K562 (cell line): ENCODE data around the gene VWF. TPM values are rescaled to one million over a fixed set of nuclear protein-coding genes. Genes with fewer than 3 reads are reported as not detected.

Source experiments
- ATAC-seq: fragments of 200-7000 bp; cut with Tn5 transposase; 3 replicates; pipeline ENCODE4 v1.9.1; 2020; ENCODE audit warnings: moderate library complexity
- BruUV-seq: library from RNA; stranded (reverse); fragments of 400-500 nt; replicated peaks from 2 replicates; lab custom pipeline; 2021; lab: Mats Ljungman, UMichigan
- CTCF ChIA-PET: fragments of 300-600 bp; formaldehyde crosslinking; extraction: SDS; loops from one replicate; lab custom pipeline; 2021; ENCODE audit warnings: low intra/inter-chr PET ratio; lab: Yijun Ruan, JAX
- POLR2A ChIA-PET: fragments of 300-600, 350-650 bp; sonication (Branson Sonifier 250); formaldehyde crosslinking; extraction: SDS; loops from one replicate; lab custom pipeline; 2021; ENCODE audit warnings: antibody characterized with exemption, inconsistent platforms; lab: Yijun Ruan, JAX
- DNase-seq, 4 experiments: peaks; one replicate each; pipeline versions ENCODE4 v3.0.0 to v3.0.0-alpha.2; 2011 to 2018; ENCODE audit warnings: low spot score in 3 of 4, mixed read lengths in 3 of 4; ENCODE audit errors: extremely low read depth in 1 of 4
- FAIRE-seq: peaks from 2 replicates; lab custom pipeline; 2011; peaks lifted over from hg19 to GRCh38; lab: Jason Lieb, UNC
- H2AFZ ChIP-seq: 2 replicates; pipeline ENCODE4 v1.6.0; 2011; ENCODE audit warnings: low read depth, low read length, control low read depth, inconsistent platforms
- H3K27ac ChIP-seq: fragments of 200-600 bp; 3 replicates; pipeline ENCODE4 v1.8.0; 2011; ENCODE audit warnings: low read depth, mild to moderate bottlenecking, control low read depth, inconsistent platforms, low read length, moderate library complexity, mixed read lengths; ENCODE audit errors: extremely low read depth
- H3K27me3 ChIP-seq, 2 experiments: fragments of 300-600 bp in 1 of 2; 2 replicates in 1 of 2; 3 replicates in 1 of 2; pipeline versions ENCODE4 v1.6.0 to v1.8.0; 2011; ENCODE audit warnings: inconsistent platforms in 2 of 2, low read length in 2 of 2, mild to moderate bottlenecking in 1 of 2, mixed read lengths in 1 of 2, moderate library complexity in 1 of 2; ENCODE audit not compliant: control insufficient read depth in 2 of 2, insufficient read depth in 2 of 2
- H3K36me3 ChIP-seq: fragments of 300-600 bp; 3 replicates; pipeline ENCODE4 v1.8.0; 2011; ENCODE audit warnings: mild to moderate bottlenecking, low read length, inconsistent platforms; ENCODE audit not compliant: control insufficient read depth, insufficient read depth
- H3K4me1 ChIP-seq, 2 experiments: fragments of 200-600 bp in 1 of 2; replicated peaks in 1 of 2; 2 replicates in 1 of 2; 3 replicates in 1 of 2; pipeline versions ENCODE4 v1.5.1 to v1.8.0; 2011; ENCODE audit warnings: inconsistent platforms in 2 of 2, low read length in 2 of 2, mild to moderate bottlenecking in 1 of 2, mixed read lengths in 1 of 2, moderate library complexity in 1 of 2; ENCODE audit not compliant: control insufficient read depth in 2 of 2, insufficient read depth in 2 of 2
- H3K4me2 ChIP-seq: 2 replicates; pipeline ENCODE4 v1.6.1; 2011; ENCODE audit warnings: low read length, control low read depth, inconsistent platforms, mixed read lengths; ENCODE audit not compliant: insufficient read depth
- H3K4me3 ChIP-seq: fragments of 200-600 bp; sonication (generic), shearing (Covaris generic); 2 replicates; pipeline ENCODE4 v1.5.1; 2016; ENCODE audit warnings: control low read depth, inconsistent platforms
- H3K79me2 ChIP-seq: fragments of 200-600 bp; 3 replicates; pipeline ENCODE4 v1.8.0; 2011; ENCODE audit warnings: low read length, inconsistent platforms; ENCODE audit not compliant: control insufficient read depth, insufficient read depth
- H3K9ac ChIP-seq, 2 experiments: 2 replicates each; pipeline versions ENCODE4 v1.6.0 to v1.6.1; 2011; ENCODE audit warnings: low read depth in 2 of 2, low read length in 2 of 2, control low read depth in 1 of 2, inconsistent platforms in 1 of 2, mild to moderate bottlenecking in 1 of 2, mixed read lengths in 1 of 2; ENCODE audit not compliant: insufficient read depth in 1 of 2
- H3K9me1 ChIP-seq: one replicate; pipeline ENCODE4 v1.6.0; 2011; ENCODE audit warnings: inconsistent platforms, mild to moderate bottlenecking, low read length, moderate library complexity; ENCODE audit not compliant: control insufficient read depth, insufficient read depth
- H3K9me3 ChIP-seq: replicated peaks from 2 replicates; pipeline ENCODE4 v1.5.1; 2011; ENCODE audit warnings: low read depth, low read length, inconsistent platforms; ENCODE audit not compliant: control insufficient read depth, insufficient read depth
- H4K20me1 ChIP-seq: replicated peaks from 2 replicates; pipeline ENCODE4 v1.6.1; 2011; ENCODE audit warnings: low read length, inconsistent platforms, mixed read lengths; ENCODE audit not compliant: control insufficient read depth, insufficient read depth
- ARID4B ChIP-seq: sonication (generic); formaldehyde crosslinking; IDR thresholded peaks from 2 replicates; pipeline ENCODE4 v1.8.0; 2022; ENCODE audit warnings: mild to moderate bottlenecking, missing genetic modification reagents
- HEY1 ChIP-seq: fragments of 250-450 bp; sonication (Bioruptor Pico); IDR thresholded peaks from 2 replicates; pipeline ENCODE4 v1.5.0; 2020; ENCODE audit warnings: mild to moderate bottlenecking, moderate library complexity, borderline replicate concordance
- ID3 ChIP-seq, 2 experiments: fragments of 250-450 bp in 1 of 2; fragments of 450-650 bp in 1 of 2; sonication (Bioruptor Pico) in 1 of 2; IDR thresholded peaks; 2 replicates each; pipeline versions ENCODE4 v1.6.1 to v1.8.0; 2016 to 2021; ENCODE audit warnings: mild to moderate bottlenecking in 2 of 2, moderate library complexity in 2 of 2, missing compliant biosample characterization in 1 of 2, missing genetic modification characterization in 1 of 2
- ZNF165 ChIP-seq: fragments of 250-450 bp; sonication (Bioruptor Pico); IDR thresholded peaks from 2 replicates; pipeline ENCODE4 v1.4.0; 2020; ENCODE audit warnings: borderline replicate concordance
- ZNF75A ChIP-seq: fragments of 450-650 bp; formaldehyde crosslinking; IDR thresholded peaks from 2 replicates; pipeline ENCODE4 v1.4.0; 2020; ENCODE audit warnings: mild to moderate bottlenecking
- ZSCAN32 ChIP-seq: fragments of 450-650 bp; formaldehyde crosslinking; IDR thresholded peaks from 2 replicates; pipeline ENCODE4 v1.4.0; 2020; ENCODE audit warnings: mild to moderate bottlenecking, moderate library complexity
- WGBS: fragments of 100-300 bp; shearing (Covaris generic); methylation state at CpG from one replicate; pipeline ENCODE4 v1.1.6; 2016; ENCODE audit warnings: low coverage, mixed read lengths; ENCODE audit not compliant: insufficient coverage; ENCODE audit errors: missing lambda C conversion rate; 5-methylcytosine and 5-hydroxymethylcytosine counted together
- in situ Hi-C: fragments of 300-500 bp; cut with MboI; formaldehyde crosslinking; loops from 4 replicates; pipeline ENCODE4 v1.15.0; 2018; ENCODE audit warnings: inconsistent platforms, mixed read lengths
- intact Hi-C: fragments of 100-400 bp; cut with micrococcal nuclease; formaldehyde crosslinking; loops from 2 replicates; pipeline ENCODE4 v1.14.2; 2022
- polyA plus RNA-seq, 8 experiments: library from polyadenylated mRNA; depleted of rRNA in 4 of 8; stranded (reverse) in 5 of 8; unstranded in 3 of 8; fragments of >200 nt; fragmentation: Nextera tagmentation in 2 of 8; fragmentation: Illumina TruSeq in 1 of 8; extraction: Ambion mirVana in 2 of 8; extraction: Trizol in 1 of 8; gene quantifications; 2 replicates each; pipeline versions ENCODE4 v1.2.1 to v1.2.3, GENCODE V29; 2011 to 2014; ENCODE audit warnings: inconsistent platforms in 1 of 8, missing spikeins in 1 of 8
- total RNA-seq, 7 experiments: library from RNA; depleted of rRNA in 6 of 7; stranded (reverse); fragments of >200 nt in 6 of 7; fragmentation: Illumina TruSeq in 2 of 7; extraction: Trizol in 2 of 7; gene quantifications; 2 replicates each; pipeline versions ENCODE4 v1.2.1 to v1.2.3, GENCODE V29; 2011 to 2021; ENCODE audit warnings: low replicate concordance in 1 of 7

Gene VWF
- total and polyA plus RNA-seq, 9 of the 15 experiments (the other 6 are each of a cell fraction or from before 2014, with no cell fraction given), result 0.53 TPM; not detected in 8

GRCh38 chr12:6122201-6122600, 2.3 kb downstream of the VWF start:
- H3K4me3 ChIP-seq, result no peak overlapping the region
- no peak for TF ChIP-seq HEY1 (CRISPR knock-in tag)
- no peak for TF ChIP-seq ZSCAN32 (CRISPR knock-in tag)
- no peak for TF ChIP-seq ZNF75A
- TF ChIP-seq ZNF165, result no peak
- no peak for TF ChIP-seq ID3 (CRISPR knock-in tag; IDR thresholded peaks at IDR 0.05)
- no peak for TF ChIP-seq ID3 (tag; IDR thresholded peaks at IDR 0.05)
- TF ChIP-seq ARID4B (CRISPR knock-in tag), result no peak
- TF ChIP-seq, all 486 proteins: peak for 0
- ChIA-PET CTCF (interaction anchor here (0.6 kb wide), 1 partner anchor 1792 kb away, joined by 8 read pairs; no protein-coding TSS in a partner anchor), POLR2A (no interaction called here)
- ATAC-seq, result no peak
- H3K79me2 ChIP-seq, result no peaks in the 10 kb centered on the region
- no peak overlapping the region for H3K4me2 ChIP-seq
- peaks cover 16 to 44% of the 10 kb centered on the region in 2 experiments for H3K27me3 ChIP-seq
- BruUV-seq, result no TSS peak
- H3K9me1 ChIP-seq, result no peaks in the 10 kb centered on the region
- H3K9me3 ChIP-seq, result no peaks in the 10 kb centered on the region
- in situ Hi-C loops, result no loop called here
- H3K9ac ChIP-seq, result no peak overlapping the region
- intact Hi-C loops, result no loop called here
- no peak for DNase-seq
- 4% methylated on average over 4 of the region's 4 CpGs for WGBS
- no peaks in the 10 kb centered on the region; a peak in 1 of 5 replicates for H3K4me1 ChIP-seq
- FAIRE-seq, result no peak
- H3K27ac ChIP-seq, result no peak overlapping the region
- H3K36me3 ChIP-seq, result no peaks in the 10 kb centered on the region
- no peaks in the 10 kb centered on the region for H4K20me1 ChIP-seq
- H2AFZ ChIP-seq, result no peak overlapping the region
